K562 (cell line): ENCODE data around the gene POLRMT. TPM values are rescaled to one million over a fixed set of nuclear protein-coding genes. Genes with fewer than 3 reads are reported as not detected.
A peak's percentile ranks its signal among the peaks of the same experiment; 100 is the strongest.

Experiments
- ARID4B ChIP-seq: sonication (generic); formaldehyde crosslinking; IDR thresholded peaks from 2 replicates; pipeline ENCODE4 v1.8.0; 2022; ENCODE audit warnings: mild to moderate bottlenecking, missing genetic modification reagents
- CBFB ChIP-seq: sonication (generic); formaldehyde crosslinking; IDR thresholded peaks from 2 replicates; pipeline ENCODE4 v1.4.0; 2020; ENCODE audit warnings: mild to moderate bottlenecking, missing genetic modification reagents
- CREB1 ChIP-seq, 2 experiments: sonication (generic) in 1 of 2; formaldehyde crosslinking in 1 of 2; IDR thresholded peaks; 2 replicates each; pipeline versions ENCODE4 v1.6.1 to v1.8.0; 2012 to 2022; ENCODE audit warnings: inconsistent platforms in 1 of 2, mild to moderate bottlenecking in 1 of 2, missing genetic modification reagents in 1 of 2, moderate library complexity in 1 of 2
- ELK1 ChIP-seq: sonication (generic); formaldehyde crosslinking; IDR thresholded peaks from 2 replicates; pipeline ENCODE4 v1.8.1; 2022; ENCODE audit warnings: missing genetic modification reagents
- FOXJ3 ChIP-seq: sonication (generic); formaldehyde crosslinking; IDR thresholded peaks from 2 replicates; pipeline ENCODE4 v1.4.0; 2020; ENCODE audit warnings: mild to moderate bottlenecking, missing genetic modification reagents
- GABPB1 ChIP-seq: sonication (generic); formaldehyde crosslinking; IDR thresholded peaks from 2 replicates; pipeline ENCODE4 v1.8.0; 2022; ENCODE audit warnings: mild to moderate bottlenecking, missing genetic modification reagents
- HDAC2 ChIP-seq: fragments of 450-650 bp; IDR thresholded peaks from 2 replicates; pipeline ENCODE4 v1.6.1; 2016; ENCODE audit warnings: mild to moderate bottlenecking
- HNRNPH1 ChIP-seq: fragments of 200-400 bp; formaldehyde crosslinking; optimal IDR thresholded peaks from 2 replicates; pipeline ENCODE3; 2017; ENCODE audit warnings: low read depth, mild to moderate bottlenecking, low read length, moderate library complexity
- MTA3 ChIP-seq: fragments of 450-650 bp; formaldehyde crosslinking; IDR thresholded peaks from 2 replicates; pipeline ENCODE4 v1.6.1; 2017; ENCODE audit warnings: mild to moderate bottlenecking, borderline replicate concordance
- NCOA6 ChIP-seq: fragments of 450-650 bp; IDR thresholded peaks from 2 replicates; pipeline ENCODE4 v1.6.1; 2017; ENCODE audit warnings: mild to moderate bottlenecking
- POLR2H ChIP-seq: IDR thresholded peaks from 2 replicates; pipeline ENCODE4 v1.6.1; 2016; ENCODE audit warnings: missing genetic modification characterization, low read depth, mild to moderate bottlenecking, control low read depth, missing compliant biosample characterization, moderate library complexity
- POLR3A ChIP-seq: IDR thresholded peaks from 2 replicates; pipeline ENCODE4 v1.6.1; 2011; ENCODE audit warnings: borderline replicate concordance, mild to moderate bottlenecking, moderate library complexity; ENCODE audit not compliant: insufficient read length, insufficient read depth; ENCODE audit errors: extremely low read depth
- POU5F1 ChIP-seq: fragments of 150-350 bp; IDR thresholded peaks from 2 replicates; pipeline ENCODE4 v1.6.1; 2014; ENCODE audit warnings: borderline replicate concordance, low read length, low read depth, mild to moderate bottlenecking; ENCODE audit not compliant: partially characterized antibody
- SIN3A ChIP-seq, 2 experiments: fragments of 150-350 bp in 1 of 2; IDR thresholded peaks; 2 replicates each; pipeline ENCODE4 v1.6.1; 2011 to 2016; ENCODE audit warnings: borderline replicate concordance in 2 of 2, low read depth in 2 of 2, low read length in 2 of 2, mild to moderate bottlenecking in 2 of 2, moderate library complexity in 2 of 2; ENCODE audit not compliant: control insufficient read depth in 1 of 2
- TAF1 ChIP-seq: IDR thresholded peaks from 2 replicates; pipeline ENCODE4 v1.6.1; 2011; ENCODE audit warnings: mild to moderate bottlenecking, low read length, moderate library complexity; ENCODE audit not compliant: insufficient read depth, control insufficient read depth, severe bottlenecking; ENCODE audit errors: extremely low read depth
- YY1 ChIP-seq, 3 experiments: IDR thresholded peaks; 2 replicates each; pipeline ENCODE4 v1.6.1; 2011; ENCODE audit warnings: low read length in 2 of 3, mild to moderate bottlenecking in 2 of 3, moderate library complexity in 2 of 3, borderline replicate concordance in 1 of 3, control low read depth in 1 of 3, low read depth in 1 of 3; ENCODE audit not compliant: insufficient read depth in 3 of 3, insufficient replicate concordance in 2 of 3, control insufficient read depth in 1 of 3, insufficient read length in 1 of 3; ENCODE audit errors: extremely low read depth in 1 of 3
- ZNF280A ChIP-seq: fragments of 450-650 bp; IDR thresholded peaks from 2 replicates; pipeline ENCODE4 v1.6.1; 2018; ENCODE audit warnings: mild to moderate bottlenecking, low read depth; ENCODE audit not compliant: partially characterized antibody
- ZNF398 ChIP-seq: fragments of 250-450 bp; sonication (Bioruptor Pico); IDR thresholded peaks from 2 replicates; pipeline ENCODE4 v1.8.0; 2021; ENCODE audit warnings: moderate library complexity, mild to moderate bottlenecking, inconsistent platforms
- polyA plus RNA-seq, 8 experiments: library from polyadenylated mRNA; depleted of rRNA in 4 of 8; stranded (reverse) in 5 of 8; unstranded in 3 of 8; fragments of >200 nt; fragmentation: Nextera tagmentation in 2 of 8; fragmentation: Illumina TruSeq in 1 of 8; extraction: Ambion mirVana in 2 of 8; extraction: Trizol in 1 of 8; gene quantifications; 2 replicates each; pipeline versions ENCODE4 v1.2.1 to v1.2.3, GENCODE V29; 2011 to 2014; ENCODE audit warnings: inconsistent platforms in 1 of 8, missing spikeins in 1 of 8
- total RNA-seq, 7 experiments: library from RNA; depleted of rRNA in 6 of 7; stranded (reverse); fragments of >200 nt in 6 of 7; fragmentation: Illumina TruSeq in 2 of 7; extraction: Trizol in 2 of 7; gene quantifications; 2 replicates each; pipeline versions ENCODE4 v1.2.1 to v1.2.3, GENCODE V29; 2011 to 2021; ENCODE audit warnings: low replicate concordance in 1 of 7

POLRMT gene
- total and polyA plus RNA-seq, 9 of the 15 experiments (the other 6 are each of a cell fraction or from before 2014, with no cell fraction given): 30.3 to 144 (median 68.0) TPM

GRCh38 chr19:573519-573825 lies 59.9 kb downstream of the POLRMT start (continued):
- TF ChIP-seq POLR3A (no peak), HNRNPH1 (no peak), CBFB (no peak), POU5F1 (no peak), ZNF280A (no peak), SIN3A (IDR thresholded peaks at IDR 0.05; ENCODE audit: borderline replicate concordance in 2 of 2, control insufficient read depth in 1 of 2, low read depth in 2 of 2, low read length in 2 of 2) (no peak), ELK1 (no peak), POLR2H (tag) (no peak), MTA3 (no peak), FOXJ3 (no peak), ARID4B (0 out of 2 replicates have a peak, but pooled peaks have one; percentile 0), CREB1 (IDR thresholded peaks at IDR 0.05) (no peak), CREB1 (CRISPR knock-in tag; IDR thresholded peaks at IDR 0.05) (no peak), YY1 (IDR thresholded peaks at IDR 0.05; ENCODE audit: borderline replicate concordance in 1 of 3, control insufficient read depth in 1 of 3, extremely low read depth in 1 of 3, insufficient read depth in 3 of 3, insufficient read length in 1 of 3, insufficient replicate concordance in 2 of 3, low read depth in 1 of 3, low read length in 2 of 3) (no peak), NCOA6 (no peak), GABPB1 (CRISPR knock-in tag) (0 out of 2 replicates have a peak, but pooled peaks have one; percentile 1), TAF1 (no peak), ZNF398 (CRISPR knock-in tag) (no peak), HDAC2 (no peak)
